Adrenal gland (tissue), 12 donors: Measurements from ENCODE around the gene ENOPH1. TPM values are rescaled to one million over a fixed set of nuclear protein-coding genes. Genes with fewer than 3 reads are reported as not detected.

Source experiments
- DNase-seq, 7 donors: peaks; one replicate each; pipeline ENCODE4 v3.0.0-alpha.2; 2019 to 2020
- H3K27ac ChIP-seq, 5 donors: fragments of 200-600 bp; sonication (generic) in 4 of 5; 1 replicate in 3 of 5; 2 replicates in 2 of 5; pipeline versions ENCODE4 v1.5.1 to v1.8.0; 2016 to 2020; ENCODE audit warnings: mild to moderate bottlenecking in 1 of 5
- H3K27me3 ChIP-seq: fragments of 200-600 bp; 2 replicates; pipeline ENCODE4 v1.8.0; 2021
- H3K36me3 ChIP-seq, 2 donors: fragments of 200-600 bp; replicated peaks in 1 of 2; 1 replicate in 1 of 2; 2 replicates in 1 of 2; pipeline versions ENCODE4 v1.5.1 to v1.8.0; 2018 to 2022
- H3K4me1 ChIP-seq, 2 donors: fragments of 200-600 bp; replicated peaks in 1 of 2; 1 replicate in 1 of 2; 2 replicates in 1 of 2; pipeline versions ENCODE4 v1.5.1 to v1.8.0; 2018 to 2021
- H3K4me3 ChIP-seq, 4 donors: fragments of 200-600 bp; sonication (generic) in 3 of 4; one replicate each; pipeline ENCODE4 v1.5.1; 2016 to 2018
- H3K9me3 ChIP-seq, 3 donors: fragments of 200-600 bp; sonication (generic) in 1 of 3; replicated peaks in 1 of 3; 1 replicate in 2 of 3; 2 replicates in 1 of 3; pipeline versions ENCODE4 v1.5.1 to v1.8.0; 2016 to 2021
- POLR2A ChIP-seq, 2 donors: fragments of 450-650 bp; IDR thresholded peaks; one replicate each; pipeline ENCODE4 v1.6.1; 2017; ENCODE audit warnings: antibody characterized with exemption in 2 of 2, mild to moderate bottlenecking in 2 of 2, moderate library complexity in 1 of 2
- WGBS, 4 donors: extraction: QIAGEN DNeasy Blood & Tissue Kit in 2 of 4; methylation state at CpG; one replicate each; pipeline versions ENCODE4 v1.1.5 to v1.1.7; 2013 to 2017; 5-methylcytosine and 5-hydroxymethylcytosine counted together
- intact Hi-C, 2 donors: fragments of 100-400 bp; cut with DNase I; formaldehyde crosslinking; loops; one replicate each; pipeline versions ENCODE4 v1.14.1 to v1.15.0; 2022 to 2023
- polyA plus RNA-seq, 3 donors: library from polyadenylated mRNA; stranded (reverse); fragments of 200-250 nt in 2 of 3; fragments of 350-450 nt in 1 of 3; fragmentation: Illumina TruSeq in 1 of 3; extraction: RNeasy Lipid Tissue Mini Kit (QIAGEN cat#74804) in 1 of 3; gene quantifications; one replicate each; pipeline ENCODE4 v1.2.3, GENCODE V29; 2013 to 2014
- total RNA-seq, 9 donors: library from RNA; depleted of rRNA in 4 of 9; stranded (reverse); fragments of >200 nt in 4 of 9; fragments of 120-200 nt in 1 of 9; fragmentation: NEBNext Ultra II Directional in 1 of 9; extraction: Animal tissue kit (Norgen Biotek cat#: 25700) in 1 of 9; gene quantifications; one replicate each; pipeline versions ENCODE4 v1.1.0 to v1.2.4, GENCODE V29; 2013 to 2023
- TF ChIP-seq, protein P1 (sequence below), 6 experiments: fragments of 450-650 bp in 4 of 6; fragments of 200-600 bp in 2 of 6; sonication (generic) in 1 of 6; IDR thresholded peaks; 1 replicate in 5 of 6; 2 replicates in 1 of 6; pipeline versions ENCODE4 v1.5.1 to v1.8.0; 2016 to 2021; ENCODE audit warnings: antibody characterized with exemption in 6 of 6, mild to moderate bottlenecking in 2 of 6, moderate library complexity in 1 of 6
- donor health status: healthy with polysubstance abuse.
- donor health status: Bipolar disorder and iron deficiency.
- donor health status: DM: yes; HTN: yes; CAD: no.
- donor health status: DM: no; HTN: no; CAD: no.
- donor health status: DM: no; HTN: no; CAD: no.
- donor health status: DM: yes; HTN: yes; CAD: no.

Gene ENOPH1
- total and polyA plus RNA-seq, 12 donors: 22.7 to 65.7 (median 35.0) TPM

DNA sequence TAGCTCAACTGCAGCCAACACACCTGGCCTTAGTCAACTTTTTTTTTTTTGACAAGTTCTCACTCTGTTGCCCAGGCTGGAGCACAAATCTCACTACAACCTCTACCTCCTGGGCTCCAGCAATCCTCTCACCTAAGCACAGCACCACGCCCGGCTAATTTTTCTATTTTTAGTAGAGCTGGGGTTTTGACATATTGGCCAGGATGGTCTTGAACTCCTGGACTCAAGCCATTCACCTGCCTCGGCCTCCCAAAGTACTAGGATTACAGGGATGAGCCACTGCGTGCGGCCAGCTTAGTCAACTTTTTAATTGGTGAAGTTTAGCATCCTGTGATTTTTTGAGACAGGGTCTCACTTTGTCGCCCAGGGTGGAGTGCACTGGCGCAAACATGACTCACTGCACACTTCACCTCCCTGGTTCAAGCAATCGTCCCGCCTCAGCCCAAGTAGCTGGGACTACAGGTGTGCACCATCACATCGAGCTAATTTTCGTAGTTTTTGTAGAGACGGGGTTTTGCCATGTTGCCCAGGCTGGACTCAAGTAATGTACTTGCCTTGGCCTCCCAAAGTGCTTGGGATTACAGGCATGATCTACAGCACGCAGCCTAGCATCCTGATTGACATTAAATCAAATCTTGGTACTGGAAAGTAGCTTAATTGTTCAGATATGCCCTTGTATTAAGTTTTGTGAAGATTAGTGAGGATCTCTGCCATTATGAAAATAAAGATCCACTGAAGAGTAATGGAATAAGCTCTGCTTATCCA, 8.4 kb upstream of the ENOPH1 start:
- intact Hi-C loops: loop anchor here in 1 of 2 donors (5.0 kb wide), 1 partner anchor 45 kb away; no protein-coding TSS in a partner anchor
- 87 to 90% (median 88%) methylated on average over 9 to 13 of the region's 13 CpGs for WGBS, 4 donors
- no peaks in the 10 kb centered on the region for H3K27me3 ChIP-seq
- DNase-seq: no peak
- peaks cover 9 to 24% of the 10 kb centered on the region in 2 donors for H3K4me1 ChIP-seq
- H3K27ac ChIP-seq: no peak overlapping the region
- H3K36me3 ChIP-seq: peaks cover 0 to 40% of the 10 kb centered on the region in 2 donors
- H3K4me3 ChIP-seq: no peak overlapping the region
- H3K9me3 ChIP-seq: no peaks in the 10 kb centered on the region
- TF ChIP-seq POLR2A (IDR thresholded peaks at IDR 0.05): no peak
- TF ChIP-seq, protein P1, sequence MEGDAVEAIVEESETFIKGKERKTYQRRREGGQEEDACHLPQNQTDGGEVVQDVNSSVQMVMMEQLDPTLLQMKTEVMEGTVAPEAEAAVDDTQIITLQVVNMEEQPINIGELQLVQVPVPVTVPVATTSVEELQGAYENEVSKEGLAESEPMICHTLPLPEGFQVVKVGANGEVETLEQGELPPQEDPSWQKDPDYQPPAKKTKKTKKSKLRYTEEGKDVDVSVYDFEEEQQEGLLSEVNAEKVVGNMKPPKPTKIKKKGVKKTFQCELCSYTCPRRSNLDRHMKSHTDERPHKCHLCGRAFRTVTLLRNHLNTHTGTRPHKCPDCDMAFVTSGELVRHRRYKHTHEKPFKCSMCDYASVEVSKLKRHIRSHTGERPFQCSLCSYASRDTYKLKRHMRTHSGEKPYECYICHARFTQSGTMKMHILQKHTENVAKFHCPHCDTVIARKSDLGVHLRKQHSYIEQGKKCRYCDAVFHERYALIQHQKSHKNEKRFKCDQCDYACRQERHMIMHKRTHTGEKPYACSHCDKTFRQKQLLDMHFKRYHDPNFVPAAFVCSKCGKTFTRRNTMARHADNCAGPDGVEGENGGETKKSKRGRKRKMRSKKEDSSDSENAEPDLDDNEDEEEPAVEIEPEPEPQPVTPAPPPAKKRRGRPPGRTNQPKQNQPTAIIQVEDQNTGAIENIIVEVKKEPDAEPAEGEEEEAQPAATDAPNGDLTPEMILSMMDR (IDR thresholded peaks at IDR 0.05): no peak

DNA sequence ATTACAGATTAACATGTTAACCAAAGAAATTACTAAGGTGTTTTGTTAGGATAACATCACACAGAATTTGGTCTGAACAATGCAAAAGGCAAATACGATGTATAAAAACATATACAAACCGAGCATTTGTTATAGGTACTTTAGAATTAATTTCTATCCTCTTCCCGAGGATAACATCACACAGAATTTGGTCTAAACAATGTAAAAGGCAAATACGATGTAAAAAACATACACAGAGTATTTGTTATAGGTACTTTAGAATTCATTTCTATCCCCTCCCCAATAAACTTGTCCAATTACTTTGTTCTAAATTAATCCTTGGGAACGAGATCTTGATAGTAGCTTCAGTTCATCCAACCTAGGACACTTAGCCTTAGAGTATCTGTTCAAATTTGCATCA, 7.8 kb upstream of the ENOPH1 start:
- 87 to 90% (median 89%) methylated on average over 5 of the region's 5 CpGs for WGBS, 4 donors
- Histone ChIP-seq H3K36me3 (peaks cover 0 to 42% of the 10 kb centered on the region in 2 donors), H3K27me3 (no peaks in the 10 kb centered on the region), H3K9me3 (no peaks in the 10 kb centered on the region), H3K27ac (no peak overlapping the region), H3K4me3 (no peak overlapping the region), H3K4me1 (peaks cover 13 to 30% of the 10 kb centered on the region in 2 donors)
- TF ChIP-seq, protein P1 (IDR thresholded peaks at IDR 0.05): no peak
- no peak for TF ChIP-seq POLR2A (IDR thresholded peaks at IDR 0.05)
- intact Hi-C loops: loop anchor here in 1 of 2 donors (5.0 kb wide), 1 partner anchor 45 kb away; no protein-coding TSS in a partner anchor
- DNase-seq: no peak

DNA sequence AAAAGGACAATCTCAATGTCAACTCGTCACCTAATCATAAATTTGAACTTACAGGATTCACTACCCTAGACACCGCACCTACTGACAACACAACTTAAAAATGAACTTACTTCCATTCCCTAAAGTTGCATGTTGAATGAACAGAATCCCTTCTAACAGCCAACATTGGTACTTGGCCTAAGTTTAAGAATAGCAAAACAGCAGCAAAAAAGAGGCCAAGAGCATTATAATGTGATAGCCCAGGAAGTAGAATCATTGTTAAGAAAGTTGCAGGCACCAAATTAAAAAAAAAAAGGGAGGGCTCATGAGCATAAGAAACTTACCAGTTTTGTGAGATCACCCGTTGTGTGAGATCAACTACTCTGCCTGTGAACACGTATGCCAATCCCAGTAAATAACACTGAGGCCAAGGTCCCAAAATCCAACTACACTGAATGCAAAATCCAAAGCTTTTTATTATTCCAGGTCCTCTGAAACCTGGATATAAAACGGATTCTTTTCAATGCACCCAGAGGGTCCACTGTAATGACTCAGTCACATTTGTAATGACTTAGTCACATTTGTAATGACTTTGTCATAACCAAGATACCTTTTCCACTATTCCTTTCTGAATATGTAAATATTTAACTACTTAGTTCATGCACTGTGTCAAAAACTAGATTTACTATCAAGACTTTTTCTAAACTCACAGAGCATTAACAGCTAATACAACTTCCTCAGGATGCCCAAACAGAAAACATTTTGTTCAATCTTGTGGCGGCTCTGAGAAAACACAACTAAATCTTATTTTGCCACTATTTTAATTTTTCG, 6.9 kb upstream of the ENOPH1 start:
- H3K4me1 ChIP-seq: peaks cover 13 to 38% of the 10 kb centered on the region in 2 donors
- no peaks in the 10 kb centered on the region for H3K9me3 ChIP-seq
- no peak overlapping the region for H3K27ac ChIP-seq
- H3K36me3 ChIP-seq: peaks cover 0 to 42% of the 10 kb centered on the region in 2 donors
- no peak overlapping the region for H3K4me3 ChIP-seq
- H3K27me3 ChIP-seq: no peaks in the 10 kb centered on the region
- DNase-seq: no peak
- intact Hi-C loops: loop anchor here in 1 of 2 donors (5.0 kb wide), 1 partner anchor 46 kb away; no protein-coding TSS in a partner anchor
- WGBS, 4 donors: 85 to 88% (median 86%) methylated on average over 7 of the region's 7 CpGs
- TF ChIP-seq POLR2A (IDR thresholded peaks at IDR 0.05): no peak
- TF ChIP-seq, protein P1 (IDR thresholded peaks at IDR 0.05): no peak

DNA sequence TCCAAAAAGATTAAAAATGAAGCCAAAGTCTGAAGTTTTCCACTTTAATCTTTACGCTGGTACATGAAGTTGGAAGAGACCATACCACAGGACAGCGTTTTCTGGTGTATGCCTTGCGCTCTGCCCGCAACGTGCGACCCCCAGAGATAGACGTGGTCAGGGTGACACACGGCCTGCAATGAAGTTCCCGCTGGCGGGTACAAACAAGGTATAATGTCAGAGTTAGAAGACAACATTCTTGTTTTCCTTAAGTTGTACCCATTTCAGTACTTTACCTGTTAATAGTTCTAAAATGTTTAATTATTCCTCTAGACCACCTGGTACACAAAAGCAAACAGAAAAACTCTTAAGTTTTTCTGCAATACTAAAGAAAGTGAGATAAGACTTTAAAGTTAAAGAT, 4.9 kb upstream of the ENOPH1 start:
- no peaks in the 10 kb centered on the region for H3K9me3 ChIP-seq
- no peaks in the 10 kb centered on the region for H3K27me3 ChIP-seq
- H3K27ac ChIP-seq: no peak overlapping the region
- no peak overlapping the region for H3K4me3 ChIP-seq
- no peak for TF ChIP-seq POLR2A (IDR thresholded peaks at IDR 0.05)
- TF ChIP-seq, protein P1 (IDR thresholded peaks at IDR 0.05): no peak
- H3K4me1 ChIP-seq: peaks cover 13 to 38% of the 10 kb centered on the region in 2 donors
- 88 to 91% (median 91%) methylated on average over 10 of the region's 10 CpGs for WGBS, 4 donors
- DNase-seq: no peak
- H3K36me3 ChIP-seq: peaks cover 0 to 42% of the 10 kb centered on the region in 2 donors
- intact Hi-C loops: loop anchor here in 1 of 2 donors (5.0 kb wide), 1 partner anchor 53 kb away; the partner anchor contains the start of gene HNRNPD
